ENCODE data around the gene UROC1.

The UROC1 gene

GRCh38 chr3:126473292-126474168, 44.0 kb downstream of the UROC1 start:
- DNase-seq (ENCODE audit: low spot score): no peak
- peak overlapping the region; percentile 96 for H3K4me3 Mint-ChIP-seq
- H3K27me3 Mint-ChIP-seq (ENCODE audit: low read depth): no peaks in the 10 kb centered on the region
- H3K9me3 Mint-ChIP-seq: no peaks in the 10 kb centered on the region
- H3K4me1 Mint-ChIP-seq (ENCODE audit: low read depth): peaks cover 36% of the 10 kb centered on the region
- peak overlapping the region; percentile 34 for H3K27ac Mint-ChIP-seq
- H3K36me3 Mint-ChIP-seq (ENCODE audit: low read depth): peaks cover 47% of the 10 kb centered on the region

- peak overlapping the region; percentile 64 for H3K27ac Mint-ChIP-seq
- peaks cover 36% of the 10 kb centered on the region for H3K4me1 Mint-ChIP-seq (ENCODE audit: low read depth)
- peaks cover 55% of the 10 kb centered on the region for H3K36me3 Mint-ChIP-seq (ENCODE audit: low read depth)
- no peak for DNase-seq (ENCODE audit: low spot score)
- H3K27me3 Mint-ChIP-seq (ENCODE audit: low read depth): no peaks in the 10 kb centered on the region
- H3K4me3 Mint-ChIP-seq: peak overlapping the region; percentile 96
- H3K9me3 Mint-ChIP-seq: no peaks in the 10 kb centered on the region
Measured at GRCh38 chr3:126472277-126473006, 45.1 kb downstream of the UROC1 start.

GRCh38 chr3:126469479-126469878, 48.1 kb downstream of the UROC1 start:
- peak overlapping the region; percentile 8 for H3K27ac Mint-ChIP-seq
- peaks cover 73% of the 10 kb centered on the region for H3K36me3 Mint-ChIP-seq (ENCODE audit: low read depth)

GRCh38 chr3:126468028-126468891, 49.3 kb downstream of the UROC1 start:
- H3K27ac Mint-ChIP-seq: no peak overlapping the region
- H3K36me3 Mint-ChIP-seq (ENCODE audit: low read depth): peaks cover 75% of the 10 kb centered on the region
- no peaks in the 10 kb centered on the region for H3K27me3 Mint-ChIP-seq (ENCODE audit: low read depth)
- H3K9me3 Mint-ChIP-seq: no peaks in the 10 kb centered on the region
- DNase-seq (ENCODE audit: low spot score): no peak
- no peak overlapping the region for H3K4me3 Mint-ChIP-seq
- H3K4me1 Mint-ChIP-seq (ENCODE audit: low read depth): peaks cover 20% of the 10 kb centered on the region

More at GRCh38 chr3:126469479-126469878, 48.1 kb downstream of the UROC1 start:
- no peak for DNase-seq (ENCODE audit: low spot score)
- H3K4me1 Mint-ChIP-seq (ENCODE audit: low read depth): peaks cover 30% of the 10 kb centered on the region
- H3K27me3 Mint-ChIP-seq (ENCODE audit: low read depth): no peaks in the 10 kb centered on the region
- H3K9me3 Mint-ChIP-seq: no peaks in the 10 kb centered on the region
- H3K4me3 Mint-ChIP-seq: no peak overlapping the region

GRCh38 chr3:126467611-126467955, 50.0 kb downstream of the UROC1 start:
- Mint-ChIP-seq H3K4me3 (no peak overlapping the region), H3K27me3 (ENCODE audit: low read depth) (no peaks in the 10 kb centered on the region), H3K4me1 (ENCODE audit: low read depth) (peaks cover 13% of the 10 kb centered on the region), H3K36me3 (ENCODE audit: low read depth) (peaks cover 73% of the 10 kb centered on the region), H3K9me3 (no peaks in the 10 kb centered on the region), H3K27ac (no peak overlapping the region)
- DNase-seq (ENCODE audit: low spot score): no peak

- Mint-ChIP-seq H3K36me3 (ENCODE audit: low read depth) (peaks cover 69% of the 10 kb centered on the region), H3K9me3 (no peaks in the 10 kb centered on the region), H3K27me3 (ENCODE audit: low read depth) (no peaks in the 10 kb centered on the region), H3K4me1 (ENCODE audit: low read depth) (peaks cover 7% of the 10 kb centered on the region), H3K27ac (no peak overlapping the region), H3K4me3 (no peak overlapping the region)
- no peak for DNase-seq (ENCODE audit: low spot score)
Measured at GRCh38 chr3:126466886-126467610, 50.5 kb downstream of the UROC1 start.

GRCh38 chr3:126465928-126466544, 51.5 kb downstream of the UROC1 start:
- Mint-ChIP-seq H3K27me3 (ENCODE audit: low read depth) (no peaks in the 10 kb centered on the region), H3K36me3 (ENCODE audit: low read depth) (peaks cover 72% of the 10 kb centered on the region), H3K4me3 (no peak overlapping the region), H3K4me1 (ENCODE audit: low read depth) (peaks cover 7% of the 10 kb centered on the region), H3K9me3 (no peaks in the 10 kb centered on the region), H3K27ac (no peak overlapping the region)
- DNase-seq (ENCODE audit: low spot score): no peak

- DNase-seq (ENCODE audit: low spot score): no peak
- H3K27me3 Mint-ChIP-seq (ENCODE audit: low read depth): no peaks in the 10 kb centered on the region
- H3K4me1 Mint-ChIP-seq (ENCODE audit: low read depth): peaks cover 7% of the 10 kb centered on the region
- no peaks in the 10 kb centered on the region for H3K9me3 Mint-ChIP-seq
- peaks cover 71% of the 10 kb centered on the region for H3K36me3 Mint-ChIP-seq (ENCODE audit: low read depth)
- no peak overlapping the region for H3K4me3 Mint-ChIP-seq
- no peak overlapping the region for H3K27ac Mint-ChIP-seq
Measured at GRCh38 chr3:126464997-126465396, 52.6 kb downstream of the UROC1 start.

- peaks cover 68% of the 10 kb centered on the region for H3K36me3 Mint-ChIP-seq (ENCODE audit: low read depth)
- H3K4me3 Mint-ChIP-seq: no peak overlapping the region
- H3K27me3 Mint-ChIP-seq (ENCODE audit: low read depth): no peaks in the 10 kb centered on the region
Measured at GRCh38 chr3:126464494-126464893, 53.1 kb downstream of the UROC1 start.

GRCh38 chr3:126464093-126464492, 53.5 kb downstream of the UROC1 start:
- no peak for DNase-seq (ENCODE audit: low spot score)
- Mint-ChIP-seq H3K4me1 (ENCODE audit: low read depth) (peaks cover 3% of the 10 kb centered on the region), H3K27me3 (ENCODE audit: low read depth) (no peaks in the 10 kb centered on the region), H3K36me3 (ENCODE audit: low read depth) (peaks cover 64% of the 10 kb centered on the region), H3K4me3 (no peak overlapping the region), H3K9me3 (no peaks in the 10 kb centered on the region), H3K27ac (no peak overlapping the region)

More at GRCh38 chr3:126464494-126464893, 53.1 kb downstream of the UROC1 start:
- DNase-seq (ENCODE audit: low spot score): no peak
- H3K27ac Mint-ChIP-seq: no peak overlapping the region
- H3K4me1 Mint-ChIP-seq (ENCODE audit: low read depth): peaks cover 5% of the 10 kb centered on the region
- H3K9me3 Mint-ChIP-seq: no peaks in the 10 kb centered on the region

- no peak overlapping the region for H3K27ac Mint-ChIP-seq
- DNase-seq (ENCODE audit: low spot score): no peak
- no peaks in the 10 kb centered on the region for H3K9me3 Mint-ChIP-seq
- H3K4me1 Mint-ChIP-seq (ENCODE audit: low read depth): peaks cover 3% of the 10 kb centered on the region
- H3K27me3 Mint-ChIP-seq (ENCODE audit: low read depth): no peaks in the 10 kb centered on the region
- no peak overlapping the region for H3K4me3 Mint-ChIP-seq
- H3K36me3 Mint-ChIP-seq (ENCODE audit: low read depth): peaks cover 62% of the 10 kb centered on the region
Measured at GRCh38 chr3:126463521-126463920, 54.1 kb downstream of the UROC1 start.

- Mint-ChIP-seq H3K27ac (no peak overlapping the region), H3K27me3 (ENCODE audit: low read depth) (no peaks in the 10 kb centered on the region), H3K4me3 (no peak overlapping the region), H3K36me3 (ENCODE audit: low read depth) (peaks cover 61% of the 10 kb centered on the region), H3K4me1 (ENCODE audit: low read depth) (no peaks in the 10 kb centered on the region), H3K9me3 (no peaks in the 10 kb centered on the region)
- no peak for DNase-seq (ENCODE audit: low spot score)
Measured at GRCh38 chr3:126461450-126462070, 56.0 kb downstream of the UROC1 start.

Measured in T-helper 2 cell treated with Interferon-gamma antibody and Interleukin-4, amounts not matched to agents 5 μg/mL and 100 μg/mL, for 36 hours (primary cell).